Mesothelial cell of epicardium (in vitro differentiated cells): ENCODE results near the gene TMEM17. TPM values are rescaled to one million over a fixed set of nuclear protein-coding genes. Genes with fewer than 3 reads are reported as not detected.

Source experiments
- DNase-seq, 2 experiments: peaks; one replicate each; pipeline ENCODE4 v3.0.0; 2021; ENCODE audit warnings: low spot score in 2 of 2; ENCODE audit not compliant: unreplicated experiment in 2 of 2
- H3K27ac Mint-ChIP-seq: 2 replicates; pipeline ENCODE4 v1.8.0; 2021; ENCODE audit warnings: mixed read lengths
- H3K27me3 Mint-ChIP-seq: 2 replicates; pipeline ENCODE4 v1.8.0; 2021; ENCODE audit warnings: low read depth, mixed read lengths
- H3K36me3 Mint-ChIP-seq: 2 replicates; pipeline ENCODE4 v1.8.0; 2021; ENCODE audit warnings: mixed read lengths
- H3K4me1 Mint-ChIP-seq: 2 replicates; pipeline ENCODE4 v1.8.0; 2021; ENCODE audit warnings: mixed read lengths
- H3K4me3 Mint-ChIP-seq: 2 replicates; pipeline ENCODE4 v1.8.0; 2021; ENCODE audit warnings: mild to moderate bottlenecking, moderate library complexity, mixed read lengths
- H3K9me3 Mint-ChIP-seq: 2 replicates; pipeline ENCODE4 v1.8.0; 2021; ENCODE audit warnings: mixed read lengths
- CTCF ChIP-seq: fragments of 200-600 bp; sonication (generic); IDR thresholded peaks from one replicate; pipeline ENCODE4 v1.5.0; 2021; ENCODE audit warnings: antibody characterized with exemption; ENCODE audit not compliant: unreplicated experiment
- total RNA-seq: library from RNA; stranded (reverse); gene quantifications from 3 replicates; pipeline ENCODE4 v1.2.1, GENCODE V29; 2021

TMEM17 gene
- total RNA-seq, 1 donor from 2014 or later = 4.2 TPM

- H3K4me3 Mint-ChIP-seq = no peak overlapping the region
Observed at GRCh38 chr2:62540408-62541168, 34.6 kb upstream of the TMEM17 start.

GRCh38 chr2:62539606-62540407 lies 33.8 kb upstream of the TMEM17 start:
- peaks cover 8% of the 10 kb centered on the region for H3K4me1 Mint-ChIP-seq

More at GRCh38 chr2:62540408-62541168, 34.6 kb upstream of the TMEM17 start:
- peaks cover 1% of the 10 kb centered on the region for H3K27me3 Mint-ChIP-seq
- H3K36me3 Mint-ChIP-seq = peaks cover 2% of the 10 kb centered on the region
- no peak for DNase-seq
- H3K27ac Mint-ChIP-seq = no peak overlapping the region
- TF ChIP-seq CTCF = no peak
- H3K4me1 Mint-ChIP-seq = peaks cover 9% of the 10 kb centered on the region
- H3K9me3 Mint-ChIP-seq = peaks cover 4% of the 10 kb centered on the region

GRCh38 chr2:62538756-62539155 lies 32.8 kb upstream of the TMEM17 start:
- peaks cover 1% of the 10 kb centered on the region for H3K27me3 Mint-ChIP-seq
- H3K4me3 Mint-ChIP-seq = no peak overlapping the region
- H3K36me3 Mint-ChIP-seq = peaks cover 3% of the 10 kb centered on the region
- TF ChIP-seq CTCF = no peak
- H3K27ac Mint-ChIP-seq = no peak overlapping the region
- peaks cover 17% of the 10 kb centered on the region for H3K9me3 Mint-ChIP-seq
- peaks cover 8% of the 10 kb centered on the region for H3K4me1 Mint-ChIP-seq
- no peak for DNase-seq

More at GRCh38 chr2:62539606-62540407, 33.8 kb upstream of the TMEM17 start:
- Mint-ChIP-seq H3K9me3 (peaks cover 8% of the 10 kb centered on the region), H3K27me3 (peaks cover 1% of the 10 kb centered on the region), H3K4me3 (no peak overlapping the region), H3K36me3 (peaks cover 3% of the 10 kb centered on the region), H3K27ac (no peak overlapping the region)
- no peak for TF ChIP-seq CTCF
- no peak for DNase-seq

GRCh38 chr2:62537814-62538213 lies 31.8 kb upstream of the TMEM17 start:
- peaks cover 25% of the 10 kb centered on the region for H3K9me3 Mint-ChIP-seq
- H3K4me3 Mint-ChIP-seq = no peak overlapping the region

More at GRCh38 chr2:62537814-62538213, 31.8 kb upstream of the TMEM17 start:
- peaks cover 1% of the 10 kb centered on the region for H3K27me3 Mint-ChIP-seq
- no peak overlapping the region for H3K27ac Mint-ChIP-seq
- no peak for DNase-seq
- peaks cover 3% of the 10 kb centered on the region for H3K36me3 Mint-ChIP-seq
- no peak for TF ChIP-seq CTCF
- peaks cover 8% of the 10 kb centered on the region for H3K4me1 Mint-ChIP-seq
